ENCODE data around the gene NDUFV3. TPM values are rescaled to one million over a fixed set of nuclear protein-coding genes. Genes with fewer than 3 reads are reported as not detected.
"Not testable (repeated sequence)": the region's sequence is repeated elsewhere in the genome, so short reads cannot be mapped to it uniquely, and the experiment has no call there.

The NDUFV3 gene
- total and polyA plus RNA-seq, 2 donors (not counting 3 experiments of a cell fraction or from before 2014, with no cell fraction given) = 13.4 to 45.7 TPM

GRCh38 chr21:42956824-42957630 is 63.9 kb downstream of the NDUFV3 start:
- Histone ChIP-seq H3K27me3 (ENCODE audit: control insufficient read depth in 2 of 2, insufficient read depth in 2 of 2, low read length in 2 of 2) (peaks cover 0 to 2% of the 10 kb centered on the region in 2 experiments), H3K4me1 (ENCODE audit: control insufficient read depth, extremely low read depth, insufficient read depth, low read length) (no peaks in the 10 kb centered on the region), H4K20me1 (replicated peaks; ENCODE audit: control insufficient read depth, extremely low read depth, insufficient read depth, low read length) (no peaks in the 10 kb centered on the region), H3K4me3 (replicated peaks in 1 of 3; ENCODE audit: insufficient read depth in 1 of 3, low read depth in 1 of 3, low read length in 3 of 3) (no peak overlapping the region), H3K4me2 (ENCODE audit: insufficient read depth, low read length) (no peak overlapping the region), H3K36me3 (ENCODE audit: control insufficient read depth in 2 of 2, extremely low read depth in 1 of 2, insufficient read depth in 2 of 2, low read length in 2 of 2) (no peaks in the 10 kb centered on the region), H3K9ac (replicated peaks; ENCODE audit: extremely low read depth, insufficient read depth, low read length) (no peak overlapping the region), H3K9me1 (replicated peaks; ENCODE audit: control insufficient read depth, extremely low read depth, insufficient read depth, low read length) (no peaks in the 10 kb centered on the region), H3K9me3 (replicated peaks; ENCODE audit: control insufficient read depth, insufficient read depth, low read length) (no peaks in the 10 kb centered on the region), H2AFZ (ENCODE audit: low read depth, low read length) (no peak overlapping the region), H3K79me2 (ENCODE audit: control insufficient read depth, insufficient read depth, low read length) (no peaks in the 10 kb centered on the region), H3K27ac (ENCODE audit: insufficient read depth, low read depth, low read length) (no peak overlapping the region)
- intact Hi-C loops (cut with micrococcal nuclease) = no loop called here
- TF ChIP-seq POLR2A (IDR thresholded peaks at IDR 0.05; ENCODE audit: low read depth, low read length) (no peak), CTCF (IDR thresholded peaks at IDR 0.05; ENCODE audit: extremely low read depth in 1 of 2, insufficient read depth in 1 of 2, low read depth in 1 of 2, low read length in 2 of 2) (no peak), EZH2 (IDR thresholded peaks at IDR 0.05; ENCODE audit: borderline replicate concordance, low read depth, low read length, severe bottlenecking) (no peak), JUN (IDR thresholded peaks at IDR 0.05; ENCODE audit: borderline replicate concordance, insufficient read depth, insufficient read length, low read depth) (no peak), GATA2 (IDR thresholded peaks at IDR 0.05; ENCODE audit: insufficient read depth, insufficient read length, low read depth, low read length) (no peak), MYC (IDR thresholded peaks at IDR 0.05; ENCODE audit: low read depth, low read length) (no peak), POLR2AphosphoS5 (IDR thresholded peaks at IDR 0.05; ENCODE audit: insufficient read depth, low read depth, low read length) (no peak), MAX (IDR thresholded peaks at IDR 0.05; ENCODE audit: insufficient read depth, insufficient read length) (no peak), FOS (IDR thresholded peaks at IDR 0.05; ENCODE audit: borderline replicate concordance, insufficient read depth, low read length) (no peak)
- DNase-seq (ENCODE audit: low read depth, low spot score) (no peak), FAIRE-seq (no peak)
- CTCF ChIA-PET = no interaction called here
- POLR2A ChIA-PET = no interaction called here
- BruUV-seq (replicated peaks) = no TSS peak
- dilution Hi-C loops (cut with MboI; ENCODE audit: extremely low pct_ligation_motif_present, low sequenced_read_pairs) = no loop called here

GRCh38 chr21:42958122-42958521 is 65.0 kb downstream of the NDUFV3 start:
- H4K20me1 ChIP-seq (replicated peaks; ENCODE audit: control insufficient read depth, extremely low read depth, insufficient read depth, low read length); CTCF ChIA-PET; H3K27me3 ChIP-seq (ENCODE audit: control insufficient read depth in 2 of 2, insufficient read depth in 2 of 2, low read length in 2 of 2); H3K4me3 ChIP-seq (replicated peaks in 1 of 3; ENCODE audit: insufficient read depth in 1 of 3, low read depth in 1 of 3, low read length in 3 of 3); H3K9me3 ChIP-seq (replicated peaks; ENCODE audit: control insufficient read depth, insufficient read depth, low read length); H3K4me1 ChIP-seq (ENCODE audit: control insufficient read depth, extremely low read depth, insufficient read depth, low read length); H3K9ac ChIP-seq (replicated peaks; ENCODE audit: extremely low read depth, insufficient read depth, low read length); H3K9me1 ChIP-seq (replicated peaks; ENCODE audit: control insufficient read depth, extremely low read depth, insufficient read depth, low read length); BruUV-seq (replicated peaks); POLR2A ChIA-PET; FAIRE-seq; intact Hi-C loops (cut with micrococcal nuclease); H3K4me2 ChIP-seq (ENCODE audit: insufficient read depth, low read length); H3K36me3 ChIP-seq (ENCODE audit: control insufficient read depth in 2 of 2, extremely low read depth in 1 of 2, insufficient read depth in 2 of 2, low read length in 2 of 2); dilution Hi-C loops (cut with MboI; ENCODE audit: extremely low pct_ligation_motif_present, low sequenced_read_pairs); H3K79me2 ChIP-seq (ENCODE audit: control insufficient read depth, insufficient read depth, low read length); H2AFZ ChIP-seq (ENCODE audit: low read depth, low read length); DNase-seq (ENCODE audit: low read depth, low spot score); H3K27ac ChIP-seq (ENCODE audit: insufficient read depth, low read depth, low read length): not testable (repeated sequence)
